Stimulated activated CD4-positive, alpha-beta T cell treated with anti-CD3 and anti-CD28 coated beads, Interleukin-2, amount 100 ng/mL, for 24 hours (primary cell): ENCODE data around the gene STARD7.
"Not testable (repeated sequence)": the region's sequence is repeated elsewhere in the genome, so short reads cannot be mapped to it uniquely, and the experiment has no call there.

Experiments used
- DNase-seq, 2 donors: peaks; one replicate each; pipeline ENCODE4 v3.0.0-alpha.2; 2020

Gene STARD7, protein sequence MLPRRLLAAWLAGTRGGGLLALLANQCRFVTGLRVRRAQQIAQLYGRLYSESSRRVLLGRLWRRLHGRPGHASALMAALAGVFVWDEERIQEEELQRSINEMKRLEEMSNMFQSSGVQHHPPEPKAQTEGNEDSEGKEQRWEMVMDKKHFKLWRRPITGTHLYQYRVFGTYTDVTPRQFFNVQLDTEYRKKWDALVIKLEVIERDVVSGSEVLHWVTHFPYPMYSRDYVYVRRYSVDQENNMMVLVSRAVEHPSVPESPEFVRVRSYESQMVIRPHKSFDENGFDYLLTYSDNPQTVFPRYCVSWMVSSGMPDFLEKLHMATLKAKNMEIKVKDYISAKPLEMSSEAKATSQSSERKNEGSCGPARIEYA

DNA sequence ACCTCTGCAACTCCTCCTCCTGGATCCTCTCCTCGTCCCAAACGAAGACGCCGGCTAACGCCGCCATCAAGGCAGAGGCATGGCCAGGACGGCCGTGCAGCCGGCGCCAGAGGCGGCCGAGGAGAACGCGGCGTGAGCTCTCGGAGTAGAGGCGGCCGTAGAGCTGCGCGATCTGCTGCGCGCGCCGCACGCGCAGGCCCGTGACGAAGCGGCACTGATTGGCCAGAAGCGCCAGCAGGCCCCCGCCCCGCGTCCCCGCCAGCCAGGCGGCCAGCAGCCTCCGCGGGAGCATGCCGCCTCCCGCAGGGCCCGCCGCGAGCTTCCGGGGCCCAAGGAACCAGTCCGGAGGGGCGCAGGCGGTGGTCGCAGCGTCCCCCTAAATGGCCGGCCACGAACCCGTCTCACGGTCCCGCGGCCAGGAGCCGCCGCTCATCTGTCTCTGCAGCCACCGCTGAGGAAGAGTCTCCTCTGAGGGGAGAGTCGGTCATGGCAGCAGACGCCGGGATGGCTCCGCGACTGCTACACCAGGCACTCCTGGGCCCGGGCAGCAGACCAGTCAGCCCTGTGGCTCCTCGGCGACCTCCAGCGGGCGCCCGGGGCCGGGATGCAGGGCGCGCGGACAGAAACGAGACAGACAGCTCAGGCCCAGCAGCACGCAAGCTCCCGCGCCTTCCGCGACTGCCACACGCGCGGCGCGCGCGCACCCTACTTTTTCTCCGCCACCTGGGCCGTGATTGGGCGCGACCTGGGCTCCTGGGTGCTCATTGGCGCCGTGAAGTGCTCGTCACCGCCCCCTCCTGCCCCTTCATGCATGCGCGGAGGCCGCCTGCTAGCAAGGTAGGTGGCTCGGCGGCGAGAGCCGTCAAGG is at the start of gene STARD7:
STARD7 (minus strand) TSS at position 685 of the 868 bp plus-strand sequence; CDS start at position 292, 393 bp downstream.
- peak; percentile 98 to 99 for DNase-seq

DNA sequence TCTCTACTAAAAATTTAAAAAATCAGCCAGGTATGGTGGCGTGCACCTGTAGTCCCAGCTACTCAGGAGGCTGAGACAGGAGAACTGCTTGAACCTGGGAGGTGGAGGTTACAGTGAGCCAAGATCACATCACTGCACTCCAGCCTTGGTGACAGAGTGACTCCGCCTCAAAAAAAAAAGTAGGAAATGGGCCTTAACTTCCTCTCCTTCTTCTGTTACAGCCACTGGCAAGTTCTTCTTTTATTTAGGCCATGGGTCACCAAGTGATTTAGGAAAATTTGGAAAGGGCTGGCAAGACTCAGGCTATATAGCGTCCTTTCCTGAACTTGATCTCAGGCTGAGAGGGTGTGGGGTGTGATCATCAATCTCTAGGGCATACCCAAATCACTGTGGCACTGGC is 49.1 kb upstream of the STARD7 start:
- not testable (repeated sequence) for DNase-seq

DNA sequence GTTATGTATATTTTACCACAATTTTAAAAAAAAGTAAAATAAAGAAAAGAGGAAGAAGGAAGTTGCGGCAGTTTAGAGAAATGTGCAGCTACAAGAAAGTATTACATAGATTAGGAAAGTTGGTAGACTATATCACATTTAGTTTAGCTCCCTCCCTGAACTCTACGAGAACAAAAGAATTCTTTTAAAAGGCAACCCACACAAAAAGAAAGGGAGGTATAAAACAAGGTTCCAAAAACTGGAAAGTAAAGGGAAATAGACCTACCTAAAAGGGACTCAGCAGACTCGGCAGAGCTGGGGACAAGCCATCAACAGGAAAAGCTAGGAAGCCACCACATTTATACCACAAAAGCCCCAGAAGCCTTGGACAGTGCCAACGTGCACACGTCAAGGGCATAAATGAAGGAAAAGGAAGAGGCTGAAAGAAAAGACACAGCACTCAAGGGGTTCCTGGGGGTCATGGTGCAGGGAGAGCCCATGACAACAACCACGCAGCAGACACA is 48.0 kb upstream of the STARD7 start:
- DNase-seq = no peak

DNA sequence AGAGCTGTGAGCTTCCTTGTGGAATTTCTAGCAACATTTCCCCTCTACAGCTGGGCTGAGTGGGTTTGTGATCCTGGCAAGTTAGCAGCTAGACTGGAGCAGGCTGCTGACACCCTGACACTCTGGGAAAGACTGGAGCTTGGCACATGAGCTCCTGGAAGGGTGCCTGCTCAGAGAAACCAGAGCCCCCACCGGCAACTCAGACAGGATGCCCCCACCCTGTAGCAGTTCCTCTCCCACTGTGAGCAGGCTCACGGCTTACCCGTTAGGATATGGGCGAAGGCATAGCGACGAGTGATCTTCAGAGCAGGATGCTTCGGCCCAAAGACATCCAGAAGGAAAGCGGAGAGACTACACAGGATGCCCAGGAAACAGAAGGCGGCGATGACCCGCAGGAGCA is 45.9 kb upstream of the STARD7 start:
- DNase-seq = no peak

DNA sequence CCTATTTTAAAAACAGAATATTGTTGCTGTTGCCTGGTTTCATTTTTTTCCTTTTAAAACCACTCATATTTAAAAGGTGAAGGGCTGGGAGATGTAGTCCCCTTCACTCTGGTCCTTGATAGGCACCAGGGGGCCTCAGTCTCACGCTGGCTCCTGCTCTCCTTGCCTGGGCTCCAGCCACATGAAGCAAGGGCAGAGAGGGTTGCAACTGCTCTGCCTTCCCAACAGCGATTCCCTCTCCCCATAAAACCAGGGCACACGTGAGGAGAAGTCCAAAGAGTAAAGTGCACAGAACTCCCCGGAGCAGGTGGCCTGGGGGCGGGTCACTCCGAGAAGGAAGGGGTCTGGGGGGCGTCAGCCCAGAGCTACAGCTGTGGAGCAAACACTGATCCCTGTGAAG is 44.4 kb upstream of the STARD7 start:
- no peak for DNase-seq

DNA sequence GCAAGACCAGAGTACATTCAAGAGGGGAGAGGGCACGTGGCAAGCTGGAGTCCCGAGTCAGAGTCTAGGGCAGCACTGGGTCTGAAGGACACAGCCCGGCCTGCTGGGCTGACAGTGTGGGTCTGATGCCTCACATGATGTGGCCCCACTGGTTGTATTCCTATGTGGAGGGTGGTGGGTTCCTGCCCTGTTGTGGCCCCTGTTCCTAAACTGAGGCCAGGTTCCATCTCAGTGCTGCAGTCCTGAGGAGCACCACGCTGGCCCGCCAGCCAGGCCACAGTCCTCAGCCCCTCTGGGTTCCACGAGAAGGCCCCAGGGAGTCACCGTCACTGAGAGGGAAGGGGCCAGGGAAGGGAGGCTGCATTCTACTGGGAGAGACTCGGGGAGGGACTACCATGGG is 43.9 kb upstream of the STARD7 start:
- no peak for DNase-seq

DNA sequence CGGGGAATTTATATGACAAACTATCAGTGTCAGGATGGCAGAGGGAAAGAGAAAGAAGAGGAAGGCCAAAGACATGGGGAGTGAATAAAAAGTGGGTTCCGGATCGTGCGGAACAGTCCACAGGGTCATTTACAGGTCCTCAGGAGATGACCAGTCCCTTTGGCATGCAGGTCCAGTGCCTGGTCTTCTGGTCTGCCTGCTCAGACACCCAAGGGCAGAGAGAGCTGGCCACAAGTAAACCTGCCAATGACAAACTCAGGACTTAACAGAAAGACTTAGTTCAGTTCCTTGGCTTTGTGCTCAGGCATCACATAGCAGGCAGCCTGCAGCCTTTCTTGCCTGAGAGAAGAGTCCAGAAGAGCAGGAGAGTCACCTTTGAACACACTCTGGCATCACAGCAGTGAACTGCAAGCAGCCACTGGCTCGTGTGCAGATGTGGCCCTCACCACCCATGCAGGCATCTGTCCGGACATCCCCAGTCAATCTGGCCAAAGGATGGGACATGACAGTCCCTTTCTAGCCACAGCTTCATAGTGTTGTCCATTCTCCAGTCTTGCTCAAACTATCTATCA is 43.2 kb upstream of the STARD7 start:
- DNase-seq = no peak

DNA sequence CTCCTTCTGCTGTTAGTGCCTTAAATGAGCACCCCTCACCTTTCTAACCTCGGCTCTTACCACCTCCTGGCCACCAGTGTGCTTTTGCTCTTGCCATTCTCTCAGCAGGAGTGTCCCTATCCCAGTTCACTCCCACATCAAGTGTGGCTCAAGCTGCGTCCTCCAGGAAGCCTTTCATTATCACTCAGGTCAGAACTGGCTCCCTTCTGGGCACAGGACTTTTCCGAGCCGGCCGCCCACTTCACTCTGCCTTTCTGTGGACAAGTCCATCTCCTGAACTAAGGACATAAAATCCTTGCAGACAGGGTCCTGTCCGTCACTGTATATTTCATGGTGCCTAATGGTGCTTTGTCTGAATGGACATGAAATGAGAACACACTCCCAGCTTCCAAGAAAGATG is 41.6 kb upstream of the STARD7 start:
- no peak for DNase-seq

DNA sequence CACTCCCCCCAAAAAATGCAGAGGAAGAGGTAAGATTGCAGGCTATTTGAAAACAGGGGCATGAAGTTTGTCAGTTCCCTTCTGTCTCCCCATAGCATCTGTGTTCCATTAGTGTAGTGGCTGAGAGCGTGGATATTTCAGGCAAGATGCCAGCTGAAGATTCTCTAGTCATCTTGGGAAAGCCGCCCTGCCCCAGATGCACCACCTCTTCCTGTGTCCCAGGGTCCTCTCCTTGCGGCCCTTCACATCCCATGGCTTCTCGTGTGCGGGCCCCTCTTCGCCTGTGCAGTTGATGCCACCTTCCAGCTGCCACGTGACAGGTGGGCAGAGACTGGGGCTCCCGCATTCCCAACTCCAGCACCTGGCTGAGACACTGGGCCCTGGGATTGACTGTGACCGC is 41.0 kb upstream of the STARD7 start:
- no peak for DNase-seq

DNA sequence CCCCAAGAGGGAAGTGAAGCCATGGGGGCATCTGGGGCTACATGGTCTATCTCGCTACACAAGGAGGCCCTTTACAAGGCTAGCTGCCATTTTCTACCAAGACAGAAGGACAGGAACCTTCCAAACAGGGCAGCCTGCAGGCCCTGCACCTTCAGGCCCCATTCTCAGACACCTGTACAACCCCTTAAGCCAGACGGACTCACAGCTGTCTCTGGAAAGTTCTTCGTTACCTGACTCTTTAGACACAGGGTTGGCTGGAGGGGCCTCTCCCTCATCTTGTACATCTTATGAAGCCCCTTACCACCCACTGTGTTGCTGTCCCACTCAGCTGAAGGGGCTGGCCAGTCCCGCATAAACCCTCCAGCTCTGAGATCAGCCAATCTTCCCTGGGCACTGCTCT is 40.0 kb upstream of the STARD7 start:
- DNase-seq = no peak

DNA sequence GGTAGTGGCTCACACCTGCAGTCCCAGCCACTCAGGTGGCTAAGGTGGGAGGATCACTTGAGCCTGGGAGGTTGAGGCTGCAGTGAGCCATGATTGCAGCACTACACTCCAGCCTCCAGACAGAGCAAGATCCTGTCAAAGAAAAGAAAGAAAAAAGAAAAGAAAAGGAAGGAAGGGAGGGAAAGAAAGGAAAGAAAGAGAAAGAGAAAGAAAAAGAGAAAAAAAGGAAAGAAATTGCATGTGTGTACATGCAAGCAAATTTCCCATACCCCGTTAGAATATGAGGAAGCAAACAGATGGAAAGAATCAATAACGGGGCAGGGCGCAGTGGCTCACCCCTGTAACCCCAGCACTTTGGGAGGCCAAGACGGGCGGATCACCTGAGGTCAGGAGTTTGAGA is 39.3 kb upstream of the STARD7 start:
- DNase-seq = no peak

DNA sequence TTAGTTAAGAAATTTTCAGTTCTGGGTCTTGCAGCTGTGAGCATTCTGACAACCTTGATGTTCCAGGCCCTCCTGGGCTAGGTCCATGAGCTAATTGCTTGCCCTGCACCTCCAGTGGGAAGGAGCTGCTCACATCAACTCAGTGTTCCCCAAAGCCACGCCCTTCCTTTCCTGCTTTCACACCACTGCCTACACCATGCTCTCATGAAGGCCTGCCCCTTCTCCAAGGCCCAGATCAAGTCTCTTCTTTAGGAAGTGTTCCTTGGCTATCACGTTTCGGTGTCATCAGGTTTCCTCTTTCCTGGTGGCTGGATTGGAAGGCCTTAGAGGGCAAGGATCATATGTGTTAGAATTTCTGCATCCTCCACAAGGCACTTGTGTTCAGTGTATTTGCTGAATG is 38.4 kb upstream of the STARD7 start:
- DNase-seq = no peak

DNA sequence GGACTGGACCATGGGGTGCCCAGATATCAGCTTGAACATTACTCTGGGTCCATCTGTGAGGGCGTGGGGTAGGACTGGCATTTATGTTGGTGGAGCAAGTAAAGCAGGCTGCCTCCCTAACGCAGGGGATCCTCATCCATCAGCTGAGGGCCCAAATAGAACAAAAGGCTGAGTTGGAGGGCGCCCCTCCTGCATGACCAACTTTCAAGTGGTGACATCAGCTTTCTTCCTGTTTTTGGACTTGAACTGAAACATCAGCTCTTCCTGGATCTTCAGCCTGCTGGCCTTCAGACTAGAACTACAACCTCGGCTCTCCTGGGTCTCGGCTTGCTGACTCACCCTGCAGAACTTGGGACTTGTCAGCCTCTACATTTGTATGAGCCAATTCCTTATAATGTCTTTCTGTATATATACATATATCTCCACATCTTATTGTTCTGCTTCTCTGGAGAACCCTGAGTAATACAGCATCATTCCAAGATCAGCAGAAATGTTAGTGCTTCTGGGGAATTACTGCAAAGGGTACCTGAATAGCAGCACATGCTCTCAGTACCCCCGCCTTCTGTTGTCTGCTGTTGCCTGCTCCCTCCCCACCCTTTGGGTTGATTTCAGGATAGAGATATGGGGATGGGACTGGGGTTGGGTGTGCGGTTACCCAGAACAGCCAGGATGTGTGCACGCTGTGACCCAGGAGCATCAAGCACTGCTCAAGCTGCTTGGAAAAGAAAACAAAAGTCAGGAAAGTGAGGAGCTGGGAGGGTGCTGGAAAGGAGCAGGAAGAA is 37.2 kb upstream of the STARD7 start:
- no peak for DNase-seq

DNA sequence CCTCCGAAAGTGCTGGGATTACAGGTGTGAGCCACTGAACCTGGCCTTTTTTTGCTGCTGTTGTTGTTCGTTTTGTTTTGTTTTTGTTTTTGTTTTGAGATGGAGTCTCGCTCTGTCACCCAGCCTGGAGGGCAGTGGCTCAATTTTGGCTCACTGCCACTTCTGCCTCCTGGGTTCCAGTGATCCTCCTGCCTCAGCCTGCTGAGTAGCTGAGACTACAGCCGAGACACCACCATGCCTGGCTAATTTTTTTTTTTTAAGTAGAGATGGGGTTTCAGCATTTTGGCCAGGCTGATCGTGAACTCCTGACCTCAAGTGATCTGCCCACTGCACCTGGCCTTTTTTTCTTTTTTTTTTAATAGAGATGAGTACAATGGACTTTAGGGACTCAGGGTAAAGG is 35.2 kb upstream of the STARD7 start:
- no peak for DNase-seq

DNA sequence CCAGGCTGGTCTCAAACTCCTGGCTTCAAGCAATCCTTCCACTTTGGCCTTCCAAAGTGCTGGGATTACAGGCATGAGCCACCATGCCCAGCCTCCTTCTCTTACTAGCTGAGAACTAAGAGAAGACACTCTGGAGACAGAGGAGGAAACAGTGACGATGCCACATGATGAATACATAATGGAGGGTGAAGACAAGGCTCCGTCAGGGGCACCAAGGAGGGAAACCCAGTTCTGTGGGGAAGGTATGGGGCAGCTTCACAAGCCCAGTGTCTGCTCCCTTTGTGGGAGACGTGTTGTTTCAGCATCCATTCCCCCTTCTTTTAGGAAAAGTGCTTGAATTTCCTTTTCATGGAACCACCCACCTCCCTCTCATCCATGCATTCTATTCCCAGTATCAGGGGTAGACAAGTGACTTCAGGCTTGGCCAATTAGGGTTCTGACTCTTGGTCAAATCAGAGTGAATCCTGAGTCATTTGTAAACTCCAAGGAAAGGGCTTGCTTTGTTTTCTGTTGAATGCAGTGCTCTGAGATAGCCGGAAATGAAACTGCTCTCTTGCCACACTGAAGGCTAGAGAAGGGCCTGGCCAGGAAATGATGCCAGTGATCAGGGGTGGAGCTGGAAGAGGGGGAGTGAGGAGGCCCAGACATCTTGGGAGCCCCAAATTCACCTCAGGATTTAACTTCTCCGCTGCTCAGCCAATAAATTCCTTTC is 33.4 kb upstream of the STARD7 start:
- peak; percentile 56 to 58 for DNase-seq

DNA sequence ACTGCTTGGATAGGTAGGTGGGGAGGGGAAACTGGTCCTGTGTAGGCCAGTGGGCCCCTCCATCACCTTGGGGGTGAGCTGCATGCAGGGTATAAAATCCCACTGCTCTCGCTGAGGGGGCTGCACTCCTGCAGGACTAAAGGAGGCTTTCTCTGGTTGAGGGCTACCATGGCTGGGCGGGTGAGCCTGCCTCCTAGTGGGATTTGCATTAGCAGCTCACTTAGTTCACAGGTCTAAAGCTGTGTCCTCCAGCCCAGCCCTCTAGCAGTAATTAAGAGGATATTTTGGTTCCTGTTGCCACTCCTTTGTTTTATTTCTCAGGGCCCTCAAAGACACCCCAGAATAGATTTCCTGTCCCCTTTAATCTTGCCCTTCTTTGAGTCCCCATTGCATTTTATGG is 32.6 kb upstream of the STARD7 start:
- DNase-seq = no peak

DNA sequence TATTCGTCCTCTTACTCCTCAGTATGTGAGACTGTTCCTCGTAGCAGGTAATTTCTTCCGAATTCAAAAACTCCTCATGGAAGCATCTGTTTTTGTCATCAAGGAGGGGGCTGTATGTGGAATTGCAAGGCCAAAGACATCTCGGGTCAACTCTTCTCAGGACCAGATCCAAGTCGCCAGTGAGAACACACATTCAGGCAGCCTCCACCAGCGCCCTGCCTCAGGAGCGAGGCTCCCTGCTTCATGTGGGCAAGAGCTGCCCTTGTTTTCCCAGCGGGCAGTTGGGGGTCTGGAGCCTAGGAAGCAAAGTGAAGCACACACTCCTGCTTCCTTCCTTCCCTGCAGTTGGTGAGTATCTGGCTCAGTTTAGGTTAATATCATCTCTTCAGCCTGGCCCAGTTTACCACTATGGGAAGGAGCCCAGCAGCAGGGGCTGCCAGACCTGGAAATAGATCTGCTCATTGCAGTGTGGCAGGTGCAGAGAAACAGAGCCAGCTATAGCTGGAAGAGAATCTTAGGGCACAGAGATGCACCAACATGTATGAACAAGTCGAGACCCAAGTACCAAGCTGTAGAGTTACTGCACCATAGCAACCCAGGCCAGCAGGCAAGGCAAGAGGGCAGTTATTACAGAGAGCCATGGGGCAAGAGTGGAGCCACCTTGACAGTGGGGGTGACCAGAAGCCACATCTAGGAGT is 31.9 kb upstream of the STARD7 start:
- DNase-seq = no peak

DNA sequence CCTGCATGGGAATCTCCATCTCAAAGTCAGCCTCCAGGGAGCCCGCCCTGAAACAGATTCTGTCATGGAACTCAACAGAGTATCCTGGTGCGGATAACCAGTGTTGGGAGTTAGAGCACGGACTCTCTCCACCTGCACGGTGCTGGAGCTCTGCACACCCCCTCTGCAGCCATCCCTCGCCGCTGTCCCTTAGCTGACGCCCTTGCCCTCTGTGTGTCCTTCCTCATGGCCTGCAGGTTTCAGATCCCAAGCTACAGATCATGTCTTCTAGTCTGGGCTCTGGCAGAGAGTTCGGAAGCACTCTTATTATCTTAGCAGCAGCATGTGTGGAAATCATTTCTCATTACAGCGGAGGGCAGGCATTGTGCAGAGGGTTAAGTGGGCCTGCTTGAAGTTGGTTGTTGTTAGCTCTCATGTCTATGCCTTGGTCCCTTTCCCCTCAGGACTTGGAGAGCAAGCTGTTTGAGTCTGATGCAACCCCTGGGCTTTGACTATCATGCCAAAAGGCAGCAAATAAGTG is 31.2 kb upstream of the STARD7 start:
- DNase-seq = no peak

DNA sequence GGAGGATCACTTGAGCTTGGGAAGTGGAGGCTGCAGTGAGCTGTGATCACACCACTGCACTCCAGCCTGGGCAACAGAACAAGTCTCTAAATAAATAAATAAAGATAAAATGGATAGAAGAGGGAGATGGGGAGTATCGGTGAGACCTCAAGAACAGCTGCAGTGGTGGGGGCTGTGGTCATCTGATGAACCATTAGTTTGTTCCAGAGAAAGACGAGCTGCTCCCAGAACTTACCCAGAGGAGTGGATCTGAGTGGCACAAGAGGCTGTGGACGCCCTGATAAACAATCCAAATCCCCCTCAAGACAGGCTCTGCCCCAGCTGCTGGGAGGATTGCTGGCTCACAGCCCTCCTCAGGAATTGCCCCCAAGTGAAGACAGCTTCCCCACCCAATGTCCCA is 30.5 kb upstream of the STARD7 start:
- DNase-seq = no peak

DNA sequence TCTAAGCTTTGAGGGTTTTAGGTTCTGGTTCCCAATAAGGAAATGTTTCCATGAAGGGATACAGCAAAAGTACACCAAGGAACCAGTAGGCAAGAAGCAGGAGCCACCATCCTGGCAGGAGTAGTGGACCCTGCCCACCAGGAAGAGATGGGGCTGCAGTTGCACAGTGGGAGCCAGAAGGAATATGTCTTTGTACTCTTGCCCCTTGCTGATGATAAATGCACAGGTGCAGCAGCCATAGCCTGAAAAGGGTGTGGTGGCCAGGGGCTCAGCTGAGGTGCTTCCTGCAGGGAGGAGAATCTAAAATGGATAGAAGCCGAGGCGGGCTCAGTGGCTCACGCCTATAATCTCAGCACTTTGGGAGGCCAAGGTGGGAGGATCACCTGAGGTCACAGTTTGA is 29.6 kb upstream of the STARD7 start:
- DNase-seq = no peak

DNA sequence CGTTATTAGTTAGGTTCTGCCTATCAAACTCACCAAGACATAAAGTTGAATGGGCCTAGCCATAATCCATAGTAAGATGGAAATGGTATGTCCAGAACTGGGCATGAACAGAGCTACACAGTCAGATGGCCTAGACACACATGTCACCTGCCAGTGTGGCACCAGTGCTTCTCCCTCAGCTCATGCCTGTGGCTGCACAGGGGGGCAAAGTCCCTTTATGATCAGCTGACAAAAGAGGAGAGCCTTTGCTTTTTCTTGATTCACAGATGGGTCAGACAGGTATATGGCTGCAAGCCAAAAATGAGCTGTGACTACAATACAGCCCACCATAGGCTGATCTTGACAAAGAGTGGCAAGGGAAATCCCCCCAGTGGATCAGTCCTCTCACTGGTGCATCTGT is 28.3 kb upstream of the STARD7 start:
- no peak for DNase-seq
